ENCODE results near the gene SORBS1. TPM values are rescaled to one million over a fixed set of nuclear protein-coding genes. Genes with fewer than 3 reads are reported as not detected.

SORBS1 gene
- total RNA-seq, 6 experiments from 2014 or later = 56.4 to 97.9 (median 76.5) TPM

DNA sequence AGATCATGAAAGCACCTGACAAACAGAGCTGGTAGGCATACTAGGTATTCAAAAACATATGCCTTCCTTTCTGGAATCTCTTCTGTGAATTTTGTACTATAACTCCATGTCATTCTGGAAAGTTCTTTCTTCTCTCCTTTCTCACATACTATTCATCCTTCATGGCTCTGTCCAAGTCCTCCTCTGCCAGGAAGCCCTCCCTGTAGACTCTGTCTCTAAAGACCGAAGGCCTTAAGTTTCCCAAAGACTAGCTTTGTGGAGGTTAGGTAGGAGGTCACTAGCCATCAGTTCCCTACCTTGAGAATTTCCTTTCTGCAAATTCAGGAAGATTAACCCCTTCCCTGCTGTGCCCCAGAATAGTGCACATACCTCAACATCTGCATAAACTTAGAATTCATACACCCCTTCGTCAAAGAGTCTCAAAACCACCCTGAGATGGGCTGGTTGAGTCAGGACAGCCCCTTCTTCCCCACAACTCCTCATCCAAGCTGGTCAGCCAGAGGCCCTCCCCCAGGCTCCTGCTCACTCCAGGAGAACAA is 20.6 kb downstream of the SORBS1 start:
- Histone ChIP-seq H3K4me1 (peaks cover 0 to 54% (median 18%) of the 10 kb centered on the region in 4 donors), H3K36me3 (no peaks in the 10 kb centered on the region), H3K27me3 (no peaks in the 10 kb centered on the region), H3K4me3 (no peak overlapping the region), H3K9me3 (no peaks in the 10 kb centered on the region), H3K27ac (peak overlapping the region in 1 of 3 donors; percentile 14)
- no peak for DNase-seq
- ATAC-seq = no peak
- TF ChIP-seq, protein P1, sequence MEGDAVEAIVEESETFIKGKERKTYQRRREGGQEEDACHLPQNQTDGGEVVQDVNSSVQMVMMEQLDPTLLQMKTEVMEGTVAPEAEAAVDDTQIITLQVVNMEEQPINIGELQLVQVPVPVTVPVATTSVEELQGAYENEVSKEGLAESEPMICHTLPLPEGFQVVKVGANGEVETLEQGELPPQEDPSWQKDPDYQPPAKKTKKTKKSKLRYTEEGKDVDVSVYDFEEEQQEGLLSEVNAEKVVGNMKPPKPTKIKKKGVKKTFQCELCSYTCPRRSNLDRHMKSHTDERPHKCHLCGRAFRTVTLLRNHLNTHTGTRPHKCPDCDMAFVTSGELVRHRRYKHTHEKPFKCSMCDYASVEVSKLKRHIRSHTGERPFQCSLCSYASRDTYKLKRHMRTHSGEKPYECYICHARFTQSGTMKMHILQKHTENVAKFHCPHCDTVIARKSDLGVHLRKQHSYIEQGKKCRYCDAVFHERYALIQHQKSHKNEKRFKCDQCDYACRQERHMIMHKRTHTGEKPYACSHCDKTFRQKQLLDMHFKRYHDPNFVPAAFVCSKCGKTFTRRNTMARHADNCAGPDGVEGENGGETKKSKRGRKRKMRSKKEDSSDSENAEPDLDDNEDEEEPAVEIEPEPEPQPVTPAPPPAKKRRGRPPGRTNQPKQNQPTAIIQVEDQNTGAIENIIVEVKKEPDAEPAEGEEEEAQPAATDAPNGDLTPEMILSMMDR (IDR thresholded peaks at IDR 0.05) = no peak
- no peak for TF ChIP-seq POLR2A (IDR thresholded peaks at IDR 0.05)
- WGBS (ENCODE audit: insufficient coverage, low coverage, low lambda C conversion rate, missing lambda C conversion rate) = 86% methylated on average over 2 of the region's 2 CpGs
- intact Hi-C loops (cut with DNase I) = no loop called here

DNA sequence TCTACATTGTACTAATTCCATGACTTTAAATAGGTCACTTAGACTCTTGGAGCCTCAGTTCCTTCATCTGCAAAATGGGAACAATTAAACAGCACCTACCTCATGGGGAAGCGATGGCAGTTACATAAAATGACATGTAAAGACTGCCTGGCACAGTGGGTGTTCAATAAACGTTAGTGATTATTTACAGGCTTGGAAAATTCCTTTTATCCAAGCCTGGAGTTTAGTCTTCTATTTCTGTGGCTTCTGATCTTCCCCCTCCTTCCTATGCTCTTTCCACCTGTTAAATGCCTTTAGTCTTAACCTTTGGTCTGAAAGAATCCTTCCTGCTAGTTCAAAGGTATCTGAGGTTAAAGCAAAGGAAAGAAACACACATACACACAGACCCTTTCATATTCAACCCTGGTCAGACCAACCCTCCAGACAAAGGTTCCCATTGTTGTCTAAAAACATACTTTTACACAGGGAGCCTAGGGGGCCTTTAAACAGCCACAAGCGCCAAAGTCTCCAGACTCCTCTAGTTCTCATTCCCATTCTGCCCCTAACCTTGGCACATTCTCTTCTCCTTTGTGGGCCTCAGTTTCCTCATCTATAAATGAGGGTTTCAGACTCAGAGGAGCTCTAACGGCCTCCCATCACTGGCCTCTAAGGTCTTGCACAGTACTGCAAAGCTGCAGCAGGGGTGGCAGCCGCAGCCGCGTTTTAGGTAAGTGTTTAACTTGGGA is 21.4 kb downstream of the SORBS1 start:
- H3K4me1 ChIP-seq = peaks cover 0 to 45% (median 18%) of the 10 kb centered on the region in 4 donors
- 74% methylated on average over 7 of the region's 7 CpGs for WGBS (ENCODE audit: insufficient coverage, low coverage, low lambda C conversion rate, missing lambda C conversion rate)
- H3K27ac ChIP-seq = peak overlapping the region in 1 of 3 donors; percentile 15
- H3K27me3 ChIP-seq = no peaks in the 10 kb centered on the region
- no peak for TF ChIP-seq POLR2A (IDR thresholded peaks at IDR 0.05)
- TF ChIP-seq, protein P1 (IDR thresholded peaks at IDR 0.05) = no peak
- no peak overlapping the region for H3K4me3 ChIP-seq
- H3K9me3 ChIP-seq = no peaks in the 10 kb centered on the region
- DNase-seq = no peak
- no peaks in the 10 kb centered on the region for H3K36me3 ChIP-seq
- no peak for ATAC-seq
- intact Hi-C loops (cut with DNase I) = no loop called here

DNA sequence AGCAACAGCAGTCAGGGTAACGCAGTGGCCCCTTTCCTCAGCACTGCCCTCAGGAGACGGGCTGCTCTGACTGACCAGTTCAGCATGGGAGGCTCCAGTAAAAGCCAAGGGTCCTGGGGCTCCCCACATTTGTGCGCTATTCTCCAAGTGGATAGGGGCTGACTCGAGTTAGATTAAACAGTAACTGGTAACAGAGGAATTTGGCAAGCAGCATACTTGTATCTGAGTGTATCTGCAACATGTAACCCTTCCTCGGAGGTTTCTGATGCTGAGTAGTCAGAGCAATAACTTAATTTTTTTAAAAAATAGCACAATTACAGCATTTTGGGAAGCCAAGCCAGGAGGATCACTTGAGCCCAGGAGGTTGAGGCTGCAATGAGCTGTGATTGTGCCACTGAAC is 22.8 kb downstream of the SORBS1 start:
- no peak for DNase-seq
- Histone ChIP-seq H3K36me3 (no peaks in the 10 kb centered on the region), H3K9me3 (no peaks in the 10 kb centered on the region), H3K4me3 (no peak overlapping the region), H3K27me3 (no peaks in the 10 kb centered on the region), H3K27ac (no peak overlapping the region), H3K4me1 (peaks cover 0 to 44% (median 18%) of the 10 kb centered on the region in 4 donors)
- WGBS (ENCODE audit: insufficient coverage, low coverage, low lambda C conversion rate, missing lambda C conversion rate) = 34% methylated on average over 4 of the region's 5 CpGs
- intact Hi-C loops (cut with DNase I) = no loop called here
- ATAC-seq = peak; percentile 25 to 50 (median 35)
- TF ChIP-seq POLR2A (IDR thresholded peaks at IDR 0.05) = no peak
- TF ChIP-seq, protein P1 (IDR thresholded peaks at IDR 0.05) = no peak

DNA sequence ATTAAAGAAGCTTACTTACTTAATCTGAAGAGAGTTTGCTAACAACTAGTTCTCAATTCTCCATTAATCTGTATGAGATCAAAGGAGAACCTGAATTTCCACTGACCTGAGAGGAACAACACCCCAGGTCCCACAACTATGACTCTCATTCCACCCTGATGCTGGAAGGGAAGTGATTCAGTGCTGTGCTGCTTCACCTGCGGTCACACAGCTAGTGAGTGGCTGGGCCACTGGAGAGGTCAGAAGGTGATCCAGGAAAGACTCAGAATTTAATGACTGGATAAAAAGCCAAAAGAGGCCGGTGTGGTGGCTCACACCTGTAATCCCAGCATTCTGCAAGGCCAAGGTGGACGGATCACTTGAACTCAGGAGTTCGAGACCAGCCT is 23.6 kb downstream of the SORBS1 start:
- ATAC-seq = no peak
- Histone ChIP-seq H3K9me3 (no peaks in the 10 kb centered on the region), H3K27me3 (no peaks in the 10 kb centered on the region), H3K27ac (no peak overlapping the region), H3K4me3 (no peak overlapping the region), H3K4me1 (peaks cover 0 to 38% (median 14%) of the 10 kb centered on the region in 4 donors), H3K36me3 (no peaks in the 10 kb centered on the region)
- WGBS (ENCODE audit: insufficient coverage, low coverage, low lambda C conversion rate, missing lambda C conversion rate) = 73% methylated on average over 4 of the region's 4 CpGs
- no peak for TF ChIP-seq POLR2A (IDR thresholded peaks at IDR 0.05)
- TF ChIP-seq, protein P1 (IDR thresholded peaks at IDR 0.05) = no peak
- DNase-seq = no peak
- intact Hi-C loops (cut with DNase I) = no loop called here
